ENCODE measurements around the gene HMGCS2.
"Not testable (repeated sequence)": the region's sequence is repeated elsewhere in the genome, so short reads cannot be mapped to it uniquely, and the experiment has no call there.

HMGCS2 gene

GRCh38 chr1:119729044-119729443, 39.7 kb downstream of the HMGCS2 start:
- DNase-seq (ENCODE audit: low spot score): no peak

- no peak for DNase-seq (ENCODE audit: low spot score)
These were observed 40.7 kb downstream of the HMGCS2 start for GRCh38 chr1:119727991-119728390.

DNA sequence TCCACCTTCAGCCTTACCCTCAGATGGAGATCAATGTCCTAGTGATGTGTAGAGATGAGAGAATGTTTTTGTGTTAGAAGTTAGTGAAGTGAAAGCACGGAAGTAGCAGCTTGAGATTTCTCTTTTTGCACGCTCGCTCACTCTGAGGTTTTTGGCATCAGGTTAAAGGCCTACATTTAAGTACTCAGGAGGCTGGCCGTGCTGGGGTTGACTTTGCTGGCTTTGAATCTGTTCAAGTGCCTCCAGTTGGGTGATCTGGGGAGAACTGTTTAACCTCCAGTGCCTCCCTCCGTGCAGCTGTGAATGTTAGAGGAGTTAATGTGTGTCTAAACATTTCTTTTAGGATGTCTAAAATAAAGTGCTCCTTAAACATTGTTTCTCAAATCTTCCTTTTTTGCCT, 43.1 kb downstream of the HMGCS2 start:
- DNase-seq (ENCODE audit: low spot score): no peak

- no peak for DNase-seq (ENCODE audit: low spot score)
These were observed 44.0 kb downstream of the HMGCS2 start for GRCh38 chr1:119724611-119725218.

- DNase-seq (ENCODE audit: low spot score): no peak
These were observed 46.8 kb downstream of the HMGCS2 start for GRCh38 chr1:119721896-119722295.

GRCh38 chr1:119720866-119721440, 47.8 kb downstream of the HMGCS2 start:
- DNase-seq (ENCODE audit: low spot score): no peak

DNA sequence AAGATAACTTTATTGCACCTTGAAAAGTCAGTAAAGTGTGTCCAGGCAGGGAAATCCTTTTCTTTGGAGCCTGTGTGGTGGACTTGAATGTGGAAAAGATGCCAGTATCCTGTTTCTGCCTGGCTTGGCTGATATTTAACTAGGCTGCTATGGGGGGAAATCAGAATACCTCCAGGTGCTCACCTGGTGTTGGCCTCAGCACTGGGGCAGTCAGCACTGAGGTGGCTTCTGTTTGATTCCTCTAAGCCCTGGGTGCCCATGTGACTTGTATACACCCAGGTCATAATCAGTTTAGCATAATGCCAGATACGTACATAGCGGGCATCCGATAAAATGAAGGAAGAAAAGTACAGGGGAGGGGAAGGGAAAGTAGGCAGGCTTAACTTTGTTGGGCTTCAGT, 49.7 kb downstream of the HMGCS2 start:
- DNase-seq (ENCODE audit: low spot score): no peak

DNA sequence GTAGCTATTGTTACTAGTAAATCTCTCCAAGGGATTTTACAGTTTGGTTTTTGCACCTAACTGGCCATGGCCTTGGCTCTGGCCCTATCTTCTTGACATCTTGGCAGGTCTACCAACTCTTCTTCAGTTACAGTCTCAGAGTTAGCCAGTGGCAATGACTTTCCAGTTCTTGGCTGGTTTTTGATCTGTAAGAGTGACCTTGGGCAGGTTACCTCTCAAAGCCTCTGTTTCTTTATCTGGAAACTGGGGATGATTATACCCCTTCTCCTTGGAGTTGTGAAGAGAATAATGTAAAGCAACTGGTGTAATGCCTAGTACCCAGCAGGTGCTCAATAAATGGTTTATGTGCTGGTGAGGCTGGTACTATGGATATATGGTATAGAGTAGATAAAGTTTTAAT, 50.3 kb downstream of the HMGCS2 start:
- no peak for DNase-seq (ENCODE audit: low spot score)

- DNase-seq (ENCODE audit: low spot score): peak; percentile 73
These were observed 53.2 kb downstream of the HMGCS2 start for GRCh38 chr1:119715542-119715941.

GRCh38 chr1:119714583-119714982, 54.1 kb downstream of the HMGCS2 start:
- DNase-seq (ENCODE audit: low spot score): no peak

GRCh38 chr1:119713749-119714456, 54.8 kb downstream of the HMGCS2 start:
- DNase-seq (ENCODE audit: low spot score): peak; percentile 67

DNA sequence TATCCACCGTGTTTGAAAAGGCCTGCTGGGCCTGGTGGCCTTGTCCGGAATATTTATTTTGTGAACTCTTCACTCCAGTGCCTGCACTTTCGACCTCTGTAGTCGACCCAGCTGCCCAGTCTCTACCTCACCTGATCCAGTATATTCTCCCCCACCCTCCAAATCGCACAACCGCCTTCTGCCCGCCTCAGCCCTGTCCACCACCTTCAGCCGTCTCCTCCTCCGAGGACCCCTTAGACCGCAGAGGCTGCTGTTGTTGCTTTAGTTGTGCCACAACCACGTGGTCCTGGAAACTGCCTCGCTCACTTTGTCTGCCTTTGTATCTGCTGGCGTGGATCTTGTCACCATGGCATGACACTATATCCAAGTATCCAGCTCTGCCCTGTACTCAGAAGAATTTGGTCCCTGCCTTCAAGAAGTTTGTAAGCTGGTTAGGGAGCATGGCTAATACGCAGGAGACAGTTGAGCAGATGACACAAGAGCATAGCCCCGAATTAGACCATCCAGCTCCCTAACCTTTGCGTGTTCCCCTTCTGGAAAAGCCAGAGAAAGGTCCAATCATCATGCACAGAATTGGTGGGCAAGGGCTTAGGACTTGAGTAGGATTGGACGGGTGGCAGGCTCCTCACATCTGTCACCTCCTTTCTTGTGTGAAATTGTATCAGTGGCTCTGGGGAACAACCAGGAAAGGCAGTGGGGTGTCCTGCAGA, 55.5 kb downstream of the HMGCS2 start:
- peak; percentile 75 for DNase-seq (ENCODE audit: low spot score)

GRCh38 chr1:119712342-119713038, 56.2 kb downstream of the HMGCS2 start:
- no peak for DNase-seq (ENCODE audit: low spot score)

GRCh38 chr1:119711804-119712341, 56.8 kb downstream of the HMGCS2 start, which contains the start of gene PHGDH:
Gene PHGDH, plus strand, starts transcription at chr1:119711934. Its CDS starts 89 bp downstream, at chr1:119712023.
- DNase-seq (ENCODE audit: low spot score): peak; percentile 70

DNA sequence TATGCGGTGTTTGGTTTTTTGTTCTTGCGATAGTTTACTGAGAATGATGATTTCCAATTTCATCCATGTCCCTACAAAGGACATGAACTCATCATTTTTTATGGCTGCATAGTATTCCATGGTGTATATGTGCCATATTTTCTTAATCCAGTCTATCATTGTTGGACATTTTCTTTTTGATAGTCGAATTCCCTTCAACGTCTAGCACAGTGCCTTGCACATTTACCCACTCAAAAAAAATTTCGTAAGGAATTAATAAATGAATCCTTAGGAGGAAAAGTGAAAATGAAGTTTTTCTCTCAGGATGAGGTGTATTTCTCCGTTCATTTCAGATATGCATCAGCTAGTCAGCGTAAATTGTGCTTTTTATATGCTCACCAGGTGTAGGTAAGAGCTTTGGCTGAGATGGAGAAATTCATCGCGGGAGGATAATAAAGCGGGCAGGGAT, 57.3 kb downstream of the HMGCS2 start:
- DNase-seq (ENCODE audit: low spot score): not testable (repeated sequence)

DNA sequence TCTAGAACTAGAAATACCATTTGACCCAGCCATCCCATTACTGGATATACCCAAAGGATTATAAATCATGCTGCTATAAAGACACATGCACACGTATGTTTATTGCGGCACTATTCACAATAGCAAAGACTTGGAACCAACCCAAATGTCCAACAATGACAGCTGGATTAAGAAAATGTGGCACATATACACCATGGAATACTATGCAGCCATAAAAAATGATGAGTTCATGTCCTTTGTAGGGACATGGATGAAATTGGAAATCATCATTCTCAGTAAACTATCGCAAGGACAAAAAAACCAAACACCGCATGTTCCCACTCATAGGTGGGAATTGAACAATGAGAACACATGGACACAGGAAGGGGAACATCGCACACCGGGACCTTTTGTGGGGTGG, 62.1 kb downstream of the HMGCS2 start:
- not testable (repeated sequence) for DNase-seq (ENCODE audit: low spot score)

DNA sequence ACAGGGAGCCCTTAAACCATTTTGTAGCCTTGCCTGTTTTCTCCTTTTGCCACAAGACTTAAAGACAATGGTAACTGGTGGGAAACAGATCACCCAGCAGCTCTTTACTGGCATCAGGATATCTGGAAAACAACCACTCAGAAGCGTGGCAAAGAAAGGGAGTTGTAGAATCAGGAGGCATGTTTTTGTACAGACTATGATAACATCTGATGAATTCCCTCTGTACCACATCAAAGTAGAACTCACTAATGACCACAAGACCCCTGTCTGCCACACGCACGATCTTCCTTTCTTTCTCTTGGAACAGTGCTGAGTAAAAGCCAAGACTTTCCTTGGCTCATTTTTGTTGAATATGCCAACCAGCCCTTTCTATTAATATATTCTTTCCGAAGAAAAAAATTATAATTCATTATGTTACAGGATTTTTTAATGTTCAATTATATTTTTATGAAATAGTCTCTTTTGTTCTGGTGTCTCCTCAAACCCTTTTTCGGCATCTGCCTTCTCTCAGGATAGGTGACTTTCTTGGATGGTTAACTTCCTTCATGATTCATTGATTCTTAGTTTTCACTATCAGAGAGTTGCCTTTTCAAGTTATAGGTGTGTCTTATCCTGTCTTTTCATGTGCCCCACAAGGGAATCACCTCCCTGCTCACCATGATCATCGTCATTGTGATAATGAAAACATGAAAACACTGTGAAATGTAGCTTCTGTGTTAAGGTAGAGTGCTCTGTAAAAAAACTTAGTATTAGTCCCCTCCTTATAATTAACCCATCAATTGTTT, 64.8 kb downstream of the HMGCS2 start:
- DNase-seq (ENCODE audit: low spot score): no peak

- no peak for DNase-seq (ENCODE audit: low spot score)
These were observed 66.3 kb downstream of the HMGCS2 start for GRCh38 chr1:119702384-119702783.

- no peak for DNase-seq (ENCODE audit: low spot score)
These were observed 67.0 kb downstream of the HMGCS2 start for GRCh38 chr1:119701659-119702058.

DNA sequence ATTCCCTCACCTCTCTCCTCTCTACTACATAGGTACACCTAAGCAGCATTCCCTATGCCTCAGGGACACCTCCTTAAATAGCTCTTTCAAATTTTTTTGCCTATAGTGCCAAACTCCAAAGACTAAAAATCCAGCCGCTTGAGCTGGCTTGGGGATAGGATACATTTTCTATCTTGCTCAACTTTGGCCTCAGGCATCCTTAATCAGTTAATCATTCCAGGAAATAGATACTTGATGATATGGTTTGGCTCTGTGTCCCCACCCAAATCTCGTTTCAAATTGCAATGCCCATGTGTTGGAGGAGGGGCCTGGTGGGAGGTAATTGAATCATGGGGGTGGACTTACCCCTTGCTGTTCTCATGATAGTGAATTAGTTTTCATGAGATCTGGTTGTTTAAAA, 68.4 kb downstream of the HMGCS2 start:
- DNase-seq (ENCODE audit: low spot score): no peak
